Inflammatory macrophage treated with lipopolysaccharide for 4 hours (primary cell): ENCODE measurements around the gene MT3.

Experiments used
- DNase-seq: peaks from one replicate; pipeline ENCODE4 v3.0.0-alpha.2; 2020

Gene MT3

GRCh38 chr16:56589141-56590039, at the start of gene MT3:
Gene MT3 (plus strand): TSS chr16:56589528. CDS start chr16:56589591, 63 bp downstream.
- no peak for DNase-seq

- DNase-seq: no peak
Measured at GRCh38 chr16:56539656-56540055, 49.7 kb upstream of the MT3 start.

- DNase-seq: no peak
Measured at GRCh38 chr16:56542039-56542438, 47.3 kb upstream of the MT3 start.

DNA sequence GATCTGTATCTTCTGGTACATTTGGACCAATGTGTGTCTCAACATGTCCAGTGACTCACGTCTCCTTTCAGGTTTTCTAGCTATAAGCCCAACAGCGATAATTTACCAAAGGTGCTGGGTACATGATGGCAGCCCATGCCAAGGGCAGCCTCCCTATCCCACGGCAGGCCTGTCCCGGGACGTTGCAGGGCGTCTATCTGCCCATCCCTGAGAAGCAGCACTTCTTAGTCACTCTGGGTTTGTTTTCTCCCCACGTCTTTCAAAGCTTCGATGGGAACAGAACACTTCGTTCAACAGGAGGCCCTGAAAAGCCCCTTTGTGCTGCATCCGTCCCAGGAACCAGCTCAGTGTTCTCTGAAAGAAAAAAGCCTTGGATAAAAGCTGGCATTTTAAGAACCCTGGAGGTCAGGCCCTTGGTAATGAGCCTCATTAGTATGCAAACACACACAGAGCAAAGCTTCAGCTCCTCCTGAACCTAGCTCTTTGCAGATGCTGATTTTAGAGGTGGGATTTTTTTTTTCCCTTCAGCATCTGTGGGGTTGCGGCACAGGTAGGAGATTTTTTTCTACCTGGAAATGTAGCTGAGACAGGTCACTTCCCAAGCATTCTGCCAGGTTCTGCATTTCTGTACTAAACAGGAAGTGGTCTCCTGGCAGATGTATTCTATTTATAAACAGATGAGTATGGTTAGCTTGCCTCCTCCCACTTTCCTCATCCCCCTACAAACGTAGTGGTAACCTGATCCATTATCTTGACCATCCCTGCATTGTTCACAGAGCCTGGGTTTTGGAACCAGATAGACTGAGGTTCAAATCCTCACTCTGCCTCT, 42.0 kb upstream of the MT3 start:
- DNase-seq: no peak

- DNase-seq: no peak
Measured at GRCh38 chr16:56547949-56548567, 41.3 kb upstream of the MT3 start.

DNA sequence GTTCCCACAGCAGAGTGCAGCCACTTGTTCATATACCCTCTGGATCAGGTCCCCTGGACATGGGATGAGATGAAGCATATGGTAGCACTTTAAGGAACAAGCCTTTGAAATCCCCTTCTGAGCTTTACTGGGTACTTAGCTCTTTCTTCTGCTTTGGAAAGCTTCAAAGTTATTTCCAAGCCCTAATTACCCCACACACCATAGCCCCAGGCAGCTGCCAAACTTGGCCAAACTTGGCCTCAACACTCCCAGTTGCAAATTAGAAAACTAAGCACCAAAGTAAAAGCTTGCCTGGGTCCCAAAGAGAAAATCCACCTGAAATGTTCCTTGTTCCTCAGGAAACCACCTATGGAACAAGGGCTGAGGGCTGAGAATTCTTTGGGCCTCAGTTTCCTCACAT, 40.2 kb upstream of the MT3 start:
- no peak for DNase-seq

DNA sequence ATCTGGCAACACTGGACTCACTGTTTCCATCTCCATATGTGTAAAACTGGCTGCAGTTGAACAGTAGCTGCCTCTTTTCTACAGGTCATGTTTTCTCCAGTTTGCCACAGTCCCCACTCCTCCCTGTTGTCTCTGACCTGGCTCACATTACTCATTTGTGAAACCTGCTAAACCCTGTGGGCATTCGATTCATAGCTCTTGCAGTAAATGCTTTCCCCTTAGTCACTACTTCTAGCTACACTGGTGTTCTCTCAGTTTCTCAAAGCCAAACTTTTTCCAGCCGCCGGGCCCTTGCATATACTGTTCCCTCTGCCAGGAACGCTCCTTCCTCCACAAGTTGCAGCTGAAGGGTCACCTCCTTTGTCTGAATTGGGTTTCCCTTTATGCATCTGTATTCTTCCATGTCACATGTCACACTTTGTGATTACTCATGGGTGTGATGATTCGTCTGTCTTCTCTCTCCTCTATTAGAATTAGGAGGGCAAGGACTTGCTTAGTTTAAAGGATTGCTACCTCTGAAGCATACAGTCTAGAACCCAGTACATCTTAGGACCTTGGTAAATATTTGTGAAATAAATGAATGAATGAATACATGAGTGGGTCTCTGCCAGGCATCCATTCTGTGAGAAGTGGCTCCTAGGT, 39.5 kb upstream of the MT3 start:
- DNase-seq: peak; percentile 28

- DNase-seq: no peak
Measured at GRCh38 chr16:56551796-56552738, 37.3 kb upstream of the MT3 start.

DNA sequence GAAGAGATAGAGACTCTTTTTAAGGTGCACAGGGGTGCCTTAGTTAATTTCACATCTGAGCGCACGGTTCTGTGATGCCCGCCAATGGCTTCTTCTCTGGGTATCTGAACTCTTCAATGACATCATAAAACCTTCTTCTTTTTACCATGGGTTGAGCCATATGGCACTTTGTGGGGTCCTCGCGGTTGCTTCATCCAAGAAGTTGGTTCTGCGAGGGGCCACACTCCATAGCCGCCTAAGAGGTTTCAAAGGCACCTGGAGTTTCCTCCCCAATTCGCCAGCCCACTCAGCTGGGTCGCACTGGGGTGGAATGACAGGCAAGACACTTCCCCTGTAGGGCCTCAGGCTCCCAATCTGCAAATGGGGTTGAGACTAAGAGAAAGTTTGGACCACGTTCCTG, 34.9 kb upstream of the MT3 start:
- DNase-seq: no peak

GRCh38 chr16:56558024-56558747, 31.1 kb upstream of the MT3 start:
- no peak for DNase-seq

GRCh38 chr16:56559109-56559508, 30.2 kb upstream of the MT3 start:
- DNase-seq: no peak

DNA sequence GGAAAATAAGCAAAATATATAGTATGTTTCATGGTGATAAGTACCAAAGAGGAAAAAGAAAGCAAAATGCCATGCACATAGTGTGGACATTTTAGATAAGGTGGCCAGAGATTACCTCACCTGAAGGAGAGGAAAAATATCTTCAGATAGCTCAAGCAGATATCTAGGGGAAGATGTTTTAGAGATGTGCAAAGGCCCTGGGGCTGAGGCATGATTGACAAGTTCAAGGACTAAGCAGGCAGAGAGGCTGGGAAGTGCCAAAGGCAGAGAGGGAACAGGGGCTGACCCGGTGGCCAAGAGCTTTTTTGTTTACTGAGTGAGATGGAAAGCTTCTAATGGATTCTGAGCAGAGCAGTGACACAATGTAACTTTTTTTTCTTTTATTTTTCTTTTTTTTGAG, 28.9 kb upstream of the MT3 start:
- DNase-seq: no peak

DNA sequence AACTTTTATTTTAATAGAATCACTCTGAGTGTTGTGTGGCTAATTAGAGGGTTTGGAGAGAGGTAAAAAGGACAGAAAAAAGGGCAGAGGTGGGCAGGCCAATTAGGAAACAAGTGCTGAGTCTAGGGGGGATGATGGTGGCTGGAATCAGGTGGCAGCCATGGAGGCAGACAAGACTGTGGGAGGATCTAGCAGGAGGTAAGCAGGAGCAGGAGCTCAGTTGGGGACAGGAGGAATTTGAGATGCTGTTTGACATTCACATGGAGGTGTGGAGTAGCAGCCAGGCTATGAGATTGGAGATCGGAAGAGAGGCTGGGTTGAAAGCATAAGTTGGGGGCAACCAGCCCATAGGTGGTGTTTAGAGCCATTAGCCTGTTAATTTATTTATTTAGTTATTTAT, 28.2 kb upstream of the MT3 start:
- no peak for DNase-seq

GRCh38 chr16:56564793-56565477, 24.4 kb upstream of the MT3 start, which contains the start of gene MT4:
Gene MT4 (plus strand): TSS chr16:56565073. CDS start chr16:56565129, 56 bp downstream.
- DNase-seq: no peak

- no peak for DNase-seq
Measured at GRCh38 chr16:56569971-56570370, 19.4 kb upstream of the MT3 start.

DNA sequence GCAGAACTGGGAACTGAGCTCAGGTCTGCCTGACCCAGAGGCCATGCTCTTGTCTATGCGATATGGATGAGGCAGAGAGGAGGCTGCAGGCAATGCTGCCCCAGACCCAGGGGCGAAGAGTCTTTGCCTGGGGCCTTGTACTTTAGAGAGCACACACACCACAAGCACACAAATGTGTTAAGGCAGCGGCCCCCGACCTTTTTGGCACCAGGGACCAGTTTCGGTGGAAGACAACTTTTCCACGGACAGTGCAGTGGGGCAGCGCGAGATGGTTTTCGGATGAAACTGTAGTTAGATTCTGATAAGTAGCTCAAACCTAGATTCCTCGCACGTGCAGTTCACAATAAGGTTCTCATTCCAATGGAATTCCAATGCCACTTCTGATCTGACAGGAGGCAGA, 17.8 kb upstream of the MT3 start:
- DNase-seq: no peak

DNA sequence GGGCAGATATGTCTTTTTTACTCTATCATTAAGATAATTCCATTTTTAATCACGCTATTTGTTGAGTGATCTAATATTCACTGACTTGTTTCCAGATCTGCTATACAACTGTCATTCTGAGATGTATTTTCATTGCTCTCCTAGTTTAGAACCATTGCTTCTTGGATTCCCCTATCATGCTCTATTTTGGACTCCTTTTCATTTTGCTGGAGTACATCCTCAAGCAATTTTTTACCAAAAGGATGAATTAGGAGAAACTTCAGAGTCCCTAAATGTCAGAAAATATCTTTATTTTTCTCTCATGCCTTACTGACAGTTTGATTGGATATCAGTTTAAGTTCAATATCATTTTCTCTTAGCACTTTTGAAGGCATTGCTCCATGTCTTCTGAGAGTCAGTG, 14.7 kb upstream of the MT3 start:
- no peak for DNase-seq

- DNase-seq: peak; percentile 68
Measured at GRCh38 chr16:56576585-56577299, 12.6 kb upstream of the MT3 start.

- no peak for DNase-seq
Measured at GRCh38 chr16:56577300-56577625, 12.1 kb upstream of the MT3 start.
